H1 (cell line): ENCODE data around the gene RIPK4. TPM values are rescaled to one million over a fixed set of nuclear protein-coding genes. Genes with fewer than 3 reads are reported as not detected.

Experiments used
- CHD7 ChIP-seq: fragments of 300-600 bp; sonication (generic); IDR thresholded peaks from 2 replicates; pipeline ENCODE4 v1.7.1; 2012; ENCODE audit warnings: low read length, moderate library complexity, mild to moderate bottlenecking, inconsistent platforms; ENCODE audit not compliant: insufficient replicate concordance
- GTF2F1 ChIP-seq: IDR thresholded peaks from 2 replicates; pipeline ENCODE4 v1.6.1; 2012; ENCODE audit warnings: low read depth, low read length, improper control_type of control experiment, borderline replicate concordance
- NRF1 ChIP-seq: IDR thresholded peaks from 2 replicates; pipeline ENCODE4 v1.6.1; 2011; ENCODE audit warnings: mild to moderate bottlenecking, low read depth, low read length, improper control_type of control experiment
- POLR2A ChIP-seq, 2 experiments: IDR thresholded peaks; 1 replicate in 1 of 2; 2 replicates in 1 of 2; pipeline ENCODE4 v1.6.1; 2011; ENCODE audit warnings: low read depth in 2 of 2, low read length in 2 of 2, mild to moderate bottlenecking in 2 of 2; ENCODE audit errors: control extremely low read depth in 1 of 2
- POU5F1 ChIP-seq: IDR thresholded peaks from 2 replicates; pipeline ENCODE4 v1.6.1; 2011; ENCODE audit warnings: low read depth, mild to moderate bottlenecking, low read length, moderate library complexity
- RNF2 ChIP-seq: fragments of 200-900, 300-1000 bp; sonication (generic); IDR thresholded peaks from 2 replicates; pipeline ENCODE4 v1.7.1; 2016; ENCODE audit warnings: borderline replicate concordance, low read depth, mild to moderate bottlenecking, antibody characterized with exemption, low read length; ENCODE audit not compliant: poor library complexity, severe bottlenecking; ENCODE audit errors: missing control alignments
- SAP30 ChIP-seq: fragments of 300-600 bp; sonication (generic); IDR thresholded peaks from 2 replicates; pipeline ENCODE4 v1.7.1; 2012; ENCODE audit warnings: low read length, moderate library complexity, mild to moderate bottlenecking, inconsistent platforms; ENCODE audit not compliant: insufficient read depth, insufficient replicate concordance
- TAF7 ChIP-seq: optimal IDR thresholded peaks from 2 replicates; pipeline ENCODE3; 2011; ENCODE audit warnings: low read depth, mild to moderate bottlenecking, inconsistent platforms, low read length, moderate library complexity, borderline replicate concordance
- polyA plus RNA-seq, 7 experiments: library from polyadenylated mRNA; depleted of rRNA in 3 of 7; stranded (reverse) in 5 of 7; unstranded in 2 of 7; fragments of >200 nt in 5 of 7; fragments of 200-250 nt in 2 of 7; gene quantifications; 1 replicate in 5 of 7; 2 replicates in 1 of 7; 4 replicates in 1 of 7; pipeline versions ENCODE4 v1.2.1 to v1.2.3, GENCODE V29; 2011 to 2013; ENCODE audit warnings: missing spikeins in 2 of 7, mixed read lengths in 2 of 7
- total RNA-seq: library from RNA; stranded (reverse); fragmentation: NEBNext Ultra II Directional; extraction: Animal tissue kit (Norgen Biotek cat#: 25700); gene quantifications from 2 replicates; pipeline ENCODE4 v1.2.1, GENCODE V29; 2021

Gene RIPK4
- total and polyA plus RNA-seq, 2 of the 8 experiments (the other 6 are each of a cell fraction or from before 2014, with no cell fraction given), result 2.7 to 5.6 TPM

GRCh38 chr21:41812679-41813078, 45.8 kb upstream of the RIPK4 start (continued):
- TF ChIP-seq CHD7 (no peak), POU5F1 (no peak), NRF1 (no peak), GTF2F1 (no peak), SAP30 (no peak), RNF2 (no peak), TAF7 (no peak), POLR2A (IDR thresholded peaks at IDR 0.05; ENCODE audit: control extremely low read depth in 1 of 2, low read depth in 2 of 2, low read length in 2 of 2) (no peak)
